SK-N-MC (cell line): ENCODE measurements around the gene ZGLP1.

Experiments
- EZH2 ChIP-seq: fragments of 200-600 bp; sonication (generic); IDR thresholded peaks from one replicate; pipeline ENCODE4 v1.6.1; 2017; ENCODE audit warnings: antibody characterized with exemption
- FOXP2 ChIP-seq: optimal IDR thresholded peaks from 2 replicates; pipeline ENCODE3; 2011; ENCODE audit warnings: mild to moderate bottlenecking, moderate library complexity; ENCODE audit not compliant: insufficient read depth; ENCODE audit errors: extremely low read length, control extremely low read depth
- POLR2AphosphoS5 ChIP-seq: IDR thresholded peaks from 2 replicates; pipeline ENCODE4 v1.6.1; 2012; ENCODE audit warnings: mild to moderate bottlenecking, low read depth, low read length, borderline replicate concordance

DNA sequence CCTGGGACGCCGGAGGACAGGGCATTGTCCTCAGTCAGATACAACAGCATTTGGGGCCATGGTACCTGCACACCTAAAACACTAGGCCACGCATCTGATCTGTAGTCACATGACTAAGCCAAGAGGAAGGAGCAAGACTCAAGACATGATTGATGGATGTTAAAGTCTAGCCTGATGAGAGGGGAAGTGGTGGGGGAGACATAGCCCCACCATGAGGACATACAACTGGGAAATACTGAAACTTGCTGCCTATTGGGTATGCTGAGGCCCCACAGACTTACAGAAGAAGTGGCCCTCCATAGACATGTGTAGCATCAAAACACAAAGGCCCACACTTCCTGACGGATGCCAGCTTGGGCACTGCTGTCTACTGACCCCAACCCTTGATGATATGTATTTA, 24.2 kb downstream of the ZGLP1 start:
- no peak for TF ChIP-seq POLR2AphosphoS5
- TF ChIP-seq EZH2, result no peak
- no peak for TF ChIP-seq FOXP2
